Esophagus squamous epithelium (tissue), 5 donors: Measurements from ENCODE around the gene CACNA1I. TPM values are rescaled to one million over a fixed set of nuclear protein-coding genes. Genes with fewer than 3 reads are reported as not detected.

ENCODE experiments used
- DNase-seq: peaks from one replicate; lab custom pipeline; 2025; lab: John Stamatoyannopoulos, UW
- H3K27ac ChIP-seq, 4 donors: fragments of 200-600 bp; sonication (generic); one replicate each; pipeline ENCODE4 v1.5.1; 2016 to 2019; ENCODE audit warnings: mild to moderate bottlenecking in 1 of 4
- H3K27me3 ChIP-seq, 4 donors: fragments of 200-600 bp; sonication (generic); 1 replicate in 3 of 4; 2 replicates in 1 of 4; pipeline versions ENCODE4 v1.5.1 to v1.6.0; 2017 to 2021; ENCODE audit warnings: antibody characterized with exemption in 1 of 4
- H3K36me3 ChIP-seq, 3 donors: fragments of 200-600 bp; sonication (generic); one replicate each; pipeline ENCODE4 v1.5.1; 2016 to 2019
- H3K4me1 ChIP-seq, 3 donors: fragments of 200-600 bp; sonication (generic); one replicate each; pipeline ENCODE4 v1.5.1; 2017 to 2019
- H3K4me3 ChIP-seq, 4 donors: fragments of 200-600 bp; sonication (generic); 1 replicate in 3 of 4; 2 replicates in 1 of 4; pipeline ENCODE4 v1.5.1; 2016 to 2019; ENCODE audit warnings: mild to moderate bottlenecking in 2 of 4, moderate library complexity in 1 of 4
- H3K9me3 ChIP-seq, 3 donors: fragments of 200-600 bp; sonication (generic); one replicate each; pipeline ENCODE4 v1.5.1; 2016 to 2019
- CTCF ChIP-seq, 6 experiments: fragments of 450-650 bp in 4 of 6; fragments of 200-600 bp in 2 of 6; sonication (generic) in 2 of 6; IDR thresholded peaks; one replicate each; pipeline ENCODE4 v1.5.1; 2016 to 2019; ENCODE audit warnings: antibody characterized with exemption in 6 of 6, mild to moderate bottlenecking in 4 of 6, moderate library complexity in 4 of 6
- POLR2A ChIP-seq, 4 donors: fragments of 450-650 bp; IDR thresholded peaks; one replicate each; pipeline ENCODE4 v1.6.1; 2017; ENCODE audit warnings: antibody characterized with exemption in 4 of 4, mild to moderate bottlenecking in 4 of 4, moderate library complexity in 3 of 4
- WGBS, 2 donors: methylation state at CpG; one replicate each; pipeline ENCODE4 v1.1.5; 2018; 5-methylcytosine and 5-hydroxymethylcytosine counted together
- intact Hi-C: fragments of 100-400 bp; cut with DNase I; formaldehyde crosslinking; loops from one replicate; pipeline ENCODE4 v1.15.0; 2022
- total RNA-seq, 4 donors: library from RNA; depleted of rRNA; stranded (reverse); fragments of >200 nt; gene quantifications; one replicate each; pipeline ENCODE4 v1.1.0, GENCODE V29; 2016
- donor health status: DM: yes; HTN: yes; CAD: no.

The CACNA1I gene
- total RNA-seq, 4 donors from 2014 or later, result 0.12 to 0.38 (median 0.20) TPM

- Histone ChIP-seq H3K27ac (no peak overlapping the region), H3K9me3 (peaks cover 0 to 10% (median 0%) of the 10 kb centered on the region in 3 donors), H3K4me3 (no peak overlapping the region), H3K4me1 (no peaks in the 10 kb centered on the region), H3K27me3 (peaks cover 0 to 63% (median 0%) of the 10 kb centered on the region in 4 donors), H3K36me3 (no peaks in the 10 kb centered on the region)
- no peak for TF ChIP-seq POLR2A (IDR thresholded peaks at IDR 0.05)
- TF ChIP-seq CTCF (IDR thresholded peaks at IDR 0.05), result no peak
- WGBS, 2 donors, result 65 to 81% methylated on average over 4 to 5 of the region's 5 CpGs
- DNase-seq, result no peak
- intact Hi-C loops, result no loop called here
These were observed 164.3 kb downstream of the CACNA1I start for GRCh38 chr22:39734866-39735265.

- 70 to 83% methylated on average over 9 to 10 of the region's 10 CpGs for WGBS, 2 donors
- no peak for DNase-seq
- intact Hi-C loops, result no loop called here
These were observed 165.2 kb downstream of the CACNA1I start for GRCh38 chr22:39735776-39736175.

GRCh38 chr22:39738746-39739145, 168.2 kb downstream of the CACNA1I start:
- TF ChIP-seq POLR2A (IDR thresholded peaks at IDR 0.05), result no peak
- TF ChIP-seq CTCF (IDR thresholded peaks at IDR 0.05), result no peak
- H3K27me3 ChIP-seq, result peaks cover 0 to 42% (median 0%) of the 10 kb centered on the region in 4 donors
- no peaks in the 10 kb centered on the region for H3K4me1 ChIP-seq
- no peak overlapping the region for H3K27ac ChIP-seq
- WGBS, 2 donors, result 31 to 43% methylated on average over 1 of the region's 1 CpG
- H3K36me3 ChIP-seq, result no peaks in the 10 kb centered on the region
- peaks cover 0 to 16% (median 0%) of the 10 kb centered on the region in 3 donors for H3K9me3 ChIP-seq
- intact Hi-C loops, result no loop called here
- H3K4me3 ChIP-seq, result no peak overlapping the region
- no peak for DNase-seq

More at GRCh38 chr22:39735776-39736175, 165.2 kb downstream of the CACNA1I start:
- peaks cover 0 to 64% (median 0%) of the 10 kb centered on the region in 4 donors for H3K27me3 ChIP-seq
- no peak overlapping the region for H3K4me3 ChIP-seq
- no peak overlapping the region for H3K27ac ChIP-seq
- H3K36me3 ChIP-seq, result no peaks in the 10 kb centered on the region
- H3K4me1 ChIP-seq, result no peaks in the 10 kb centered on the region
- peaks cover 0 to 16% (median 0%) of the 10 kb centered on the region in 3 donors for H3K9me3 ChIP-seq
- no peak for TF ChIP-seq CTCF (IDR thresholded peaks at IDR 0.05)

Other genes starting within 250 kb of the CACNA1I start
- 10 to 100 TPM; 13.3 to 35.5 (median 21.5) TPM for gene SYNGR1, start 220.8 kb upstream of the CACNA1I start, total RNA-seq
- 10 to 100 TPM in 3 of 4 donors, 1 to 10 TPM in 1; 7.8 to 15.3 (median 14.5) TPM for gene TAB1, start 171.0 kb upstream of the CACNA1I start, total RNA-seq
- 1 to 10 TPM in 1 of 4 donors, under 1 TPM in 3; 0.08 to 1.3 (median 0.62) TPM for gene MGAT3, start 113.7 kb upstream of the CACNA1I start, total RNA-seq
- 10 to 100 TPM; 21.4 to 34.2 (median 23.9) TPM for gene MIEF1, start 68.5 kb upstream of the CACNA1I start, total RNA-seq
- 100 to 1,000 TPM; 170 to 288 (median 234) TPM for gene ATF4, start 50.2 kb upstream of the CACNA1I start, total RNA-seq
- gene RPS19BP1, start 38.0 kb upstream of the CACNA1I start, total RNA-seq, result 100 to 1,000 TPM in 1 of 4 donors, 10 to 100 TPM in 3; 70.9 to 109 (median 88.1) TPM